HG03469 (cell line): ENCODE data around the gene SUPT6H.
"Not testable (repeated sequence)": the region's sequence is repeated elsewhere in the genome, so short reads cannot be mapped to it uniquely, and the experiment has no call there.

Source experiments
- ATAC-seq: cut with Tn5 transposase; IDR thresholded peaks from one replicate; pipeline ENCODE4 v1.9.1; 2021; ENCODE audit warnings: mild to moderate bottlenecking, moderate library complexity, moderate number of reproducible peaks; ENCODE audit not compliant: unreplicated experiment

The SUPT6H gene

DNA sequence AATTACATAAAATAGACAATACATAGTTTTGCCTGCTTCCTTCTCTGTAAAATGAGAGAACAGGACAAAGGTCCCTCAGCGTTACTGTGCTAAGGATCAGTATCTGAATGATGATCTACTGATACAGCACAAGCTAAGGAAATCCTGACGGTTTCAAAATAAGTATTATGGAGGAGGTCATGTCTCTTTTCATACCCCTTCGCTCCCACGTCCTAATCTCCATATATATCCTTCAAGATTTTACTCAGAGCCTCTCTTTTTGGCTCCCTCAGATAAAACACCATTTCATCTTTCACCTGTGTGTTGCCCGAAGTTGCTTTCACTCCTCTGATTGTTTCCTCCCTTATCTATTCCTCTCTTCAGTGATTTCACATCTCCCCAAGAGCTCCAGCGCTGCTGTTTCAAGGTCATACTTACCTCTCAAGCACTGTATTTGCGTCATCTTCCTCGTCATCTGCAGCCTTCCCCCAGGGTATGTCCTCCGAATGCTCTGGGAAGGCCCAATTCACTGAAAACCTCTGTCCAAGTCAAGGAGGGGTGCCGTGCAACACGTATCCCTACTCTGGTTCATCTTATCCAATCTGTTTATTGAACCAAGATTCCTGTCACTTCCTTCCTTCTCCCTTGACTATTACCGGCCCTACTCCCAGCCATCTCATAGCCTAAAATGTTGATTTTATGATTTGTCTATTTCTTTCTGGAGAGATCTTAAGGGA is 15.8 kb upstream of the SUPT6H start:
- no peak for ATAC-seq

DNA sequence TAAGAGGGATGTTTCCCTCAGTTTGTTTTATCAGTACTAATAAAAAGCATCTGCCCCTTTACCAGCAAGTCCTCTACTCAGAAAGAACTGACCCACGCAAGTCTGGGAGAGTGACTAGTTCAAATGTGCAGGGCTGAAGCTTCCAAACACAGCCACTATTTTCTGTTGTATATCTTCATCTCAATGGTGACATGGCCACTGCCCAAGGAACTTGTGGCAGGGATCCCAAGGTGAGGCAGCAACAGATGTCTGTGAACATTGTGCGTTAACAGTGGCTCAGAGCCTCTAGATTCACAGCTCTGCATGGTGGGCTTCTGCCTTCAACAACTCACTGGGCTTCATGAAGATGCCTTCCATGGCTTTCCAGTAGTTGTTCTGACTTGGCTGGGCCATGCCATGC is 13.3 kb upstream of the SUPT6H start:
- ATAC-seq, result no peak

- no peak for ATAC-seq
Measured at GRCh38 chr17:28655160-28655559, 6.8 kb upstream of the SUPT6H start.

GRCh38 chr17:28657756-28658155 is 4.2 kb upstream of the SUPT6H start:
- ATAC-seq, result no peak

GRCh38 chr17:28658342-28658741 is 3.7 kb upstream of the SUPT6H start:
- ATAC-seq, result not testable (repeated sequence)

- ATAC-seq, result not testable (repeated sequence)
Measured at GRCh38 chr17:28658766-28659496, 3.1 kb upstream of the SUPT6H start.

- ATAC-seq, result not testable (repeated sequence)
Measured at GRCh38 chr17:28659497-28659881, 2.5 kb upstream of the SUPT6H start.

GRCh38 chr17:28662527-28662829 is 473 bp downstream of the SUPT6H start:
- ATAC-seq, result no peak

DNA sequence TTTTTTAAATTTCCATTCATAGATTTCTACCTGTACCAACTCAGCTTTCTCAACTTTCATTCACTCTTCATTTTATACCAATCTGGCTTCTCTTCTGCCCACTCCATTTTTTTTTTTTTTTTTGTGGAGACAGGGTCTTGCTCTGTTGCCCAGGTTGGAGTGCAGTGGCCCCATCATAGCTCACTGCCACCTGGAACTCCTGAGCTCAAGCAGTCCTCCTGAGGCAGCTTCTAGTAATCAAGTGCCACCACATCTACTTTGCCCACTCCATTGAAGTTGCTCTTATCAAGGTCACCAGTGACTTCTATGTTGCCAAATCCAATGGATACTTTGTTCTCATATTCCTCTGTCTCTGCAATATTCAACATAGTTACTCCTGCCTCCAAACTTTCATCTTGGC is 1.7 kb downstream of the SUPT6H start:
- ATAC-seq, result no peak

DNA sequence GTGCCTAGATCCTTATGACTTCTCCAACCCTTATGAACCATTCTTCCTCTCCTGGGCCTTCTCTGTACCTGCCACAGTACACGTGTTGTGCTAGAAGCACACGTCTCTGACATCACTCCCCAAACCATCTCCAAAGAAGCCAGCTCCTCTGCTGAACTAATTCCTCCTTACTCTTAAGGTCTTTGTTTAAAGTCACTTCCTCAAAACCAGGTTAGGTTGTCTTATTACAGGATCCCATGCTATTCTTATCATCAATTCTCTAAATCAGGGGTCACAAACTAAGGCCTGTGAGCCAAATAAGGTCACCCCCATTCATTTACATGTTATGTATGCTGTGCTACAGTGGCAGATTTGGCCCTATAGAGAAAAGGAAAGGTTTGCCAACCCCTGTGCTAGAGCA is 4.0 kb downstream of the SUPT6H start:
- ATAC-seq, result no peak

DNA sequence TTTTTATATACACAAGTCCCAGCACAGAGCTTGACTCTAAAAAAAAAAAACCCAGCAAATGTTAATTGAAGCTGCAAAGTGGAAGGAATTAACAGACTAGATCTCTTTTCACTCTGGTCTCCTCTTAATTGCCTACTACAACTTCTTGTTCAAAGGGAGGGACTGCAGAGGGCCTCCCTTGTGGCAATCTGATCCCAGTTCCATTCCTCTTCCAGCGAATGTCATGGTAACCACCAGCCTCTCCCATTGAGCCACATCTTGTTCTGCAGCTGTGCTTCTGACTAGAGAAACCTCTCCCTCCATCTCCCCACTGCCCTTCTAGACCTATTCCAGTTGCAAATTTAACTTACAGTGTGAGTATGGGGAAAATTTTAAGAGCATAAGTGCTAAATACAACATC is 5.9 kb downstream of the SUPT6H start:
- ATAC-seq, result no peak

DNA sequence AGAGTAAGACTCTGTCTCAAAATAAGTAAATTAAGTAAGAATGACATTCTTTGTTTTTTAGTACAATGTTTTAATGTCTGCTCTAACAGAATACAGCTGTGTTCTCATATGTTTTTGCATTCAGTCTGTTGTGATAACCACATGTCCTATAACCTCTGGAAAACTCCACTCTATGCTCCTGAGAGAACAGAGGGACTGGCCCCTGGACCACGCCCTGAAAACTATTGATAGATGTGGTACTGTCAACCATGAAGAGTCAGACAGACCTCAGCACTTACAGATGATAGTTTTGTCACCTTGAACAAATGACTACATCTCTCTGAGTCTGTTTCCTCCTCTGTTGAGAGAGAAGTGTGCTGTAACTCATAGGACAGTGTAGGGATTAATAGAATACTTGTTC is 7.9 kb downstream of the SUPT6H start:
- no peak for ATAC-seq

DNA sequence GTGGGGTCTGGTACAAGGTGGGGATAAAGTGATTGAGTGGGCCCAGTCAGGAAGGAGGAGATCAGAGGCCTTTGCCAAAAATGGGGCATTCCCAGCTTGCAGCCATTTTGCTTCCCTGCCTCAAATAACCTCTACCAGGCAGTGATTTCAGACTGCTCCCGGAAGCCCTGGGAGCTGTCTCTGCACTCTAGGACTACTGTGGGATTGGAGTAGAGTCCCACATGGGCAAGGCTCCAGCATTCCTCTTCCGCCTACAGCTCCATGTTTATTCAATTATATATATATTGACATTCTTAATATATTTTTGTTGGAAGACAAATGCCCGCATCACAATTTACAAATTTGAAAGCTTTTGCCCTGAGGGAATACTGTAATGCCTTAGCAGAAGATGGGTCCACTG is 13.5 kb downstream of the SUPT6H start:
- no peak for ATAC-seq

GRCh38 chr17:28675980-28676379 is 14.0 kb downstream of the SUPT6H start:
- no peak for ATAC-seq

- no peak for ATAC-seq
Measured at GRCh38 chr17:28682655-28683054, 20.6 kb downstream of the SUPT6H start.

GRCh38 chr17:28684963-28685362 is 23.0 kb downstream of the SUPT6H start:
- ATAC-seq, result no peak

DNA sequence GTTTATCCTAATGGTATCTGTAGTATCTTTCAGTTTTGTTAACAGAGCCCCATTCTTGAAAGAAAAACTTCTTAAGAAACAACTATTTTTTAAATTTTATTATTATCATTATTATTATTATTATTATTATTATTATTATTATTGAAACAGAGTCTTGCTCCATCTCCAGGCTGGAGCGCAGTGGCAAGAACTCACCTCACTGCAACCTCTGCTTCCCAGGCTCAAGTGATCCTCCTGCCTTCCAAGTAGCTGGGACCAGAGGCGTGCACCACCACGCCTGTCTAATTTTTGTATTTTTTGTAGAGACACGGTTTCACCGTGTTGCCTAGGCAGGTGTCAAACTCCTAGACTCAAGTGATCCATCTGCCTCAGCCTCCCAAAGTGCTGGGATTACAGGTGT is 23.4 kb downstream of the SUPT6H start:
- ATAC-seq, result no peak

GRCh38 chr17:28686296-28686695 is 24.3 kb downstream of the SUPT6H start:
- no peak for ATAC-seq

DNA sequence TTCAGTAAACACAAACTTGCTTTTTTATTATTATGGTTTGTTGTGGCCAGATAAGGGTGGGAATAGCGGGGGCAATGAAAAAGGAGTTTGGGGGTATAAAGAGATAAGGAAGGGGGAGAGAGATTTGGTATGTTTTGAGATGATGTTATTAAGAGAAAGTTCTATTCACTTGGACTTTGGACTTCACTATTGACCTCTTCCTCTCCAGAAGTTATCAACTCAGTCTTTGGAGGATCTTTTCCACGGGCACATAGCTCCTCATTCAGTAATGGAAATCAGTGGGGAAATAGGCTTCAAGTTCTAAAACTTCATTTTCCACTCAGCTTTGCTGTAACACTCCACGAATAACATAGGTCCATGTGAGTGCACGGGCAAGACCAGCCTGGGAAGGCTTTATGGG is 26.5 kb downstream of the SUPT6H start:
- no peak for ATAC-seq

DNA sequence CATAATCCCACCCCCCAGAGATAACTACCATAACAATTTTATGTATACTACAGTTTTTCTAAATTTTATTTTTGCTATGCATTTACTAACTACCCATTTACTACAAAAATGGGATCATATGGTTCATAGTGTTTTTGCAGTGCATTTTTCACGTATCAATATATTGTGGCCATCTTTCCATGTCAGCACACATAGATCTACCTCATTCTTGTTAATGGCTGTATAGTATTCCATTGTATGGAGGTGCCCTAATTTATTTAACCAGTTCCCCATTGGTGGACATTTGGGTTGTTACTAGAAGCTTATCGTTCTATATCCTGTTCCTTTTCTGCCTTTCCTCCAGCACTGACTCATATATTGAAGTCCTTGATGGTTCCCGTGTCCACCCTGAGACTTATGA is 27.0 kb downstream of the SUPT6H start:
- no peak for ATAC-seq

DNA sequence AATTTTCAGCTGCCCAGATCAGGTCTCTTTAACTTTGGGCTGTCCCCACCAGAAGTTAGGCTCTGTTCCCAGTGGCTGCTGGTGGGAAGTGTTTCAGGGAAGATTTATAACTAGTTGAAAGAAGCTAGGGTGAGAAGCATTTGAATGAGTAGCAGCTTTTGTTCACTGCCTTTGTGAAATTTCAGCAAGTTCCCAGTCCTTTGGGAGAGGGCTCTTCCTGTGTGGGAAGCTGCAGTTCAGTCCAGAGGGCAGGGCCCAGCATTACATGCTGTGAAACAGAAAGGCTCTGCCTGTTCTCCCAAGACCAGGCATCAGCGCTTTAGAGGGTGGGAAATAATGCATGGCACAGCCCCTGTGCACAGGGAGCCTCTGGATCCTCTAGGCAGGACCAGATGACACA is 31.9 kb downstream of the SUPT6H start:
- no peak for ATAC-seq

GRCh38 chr17:28698253-28698941 is 36.4 kb downstream of the SUPT6H start:
- ATAC-seq, result no peak
